RPMI8226 (cell line): ENCODE measurements around the gene SAMD1.
A peak's percentile ranks its signal among the peaks of the same experiment; 100 is the strongest.
"Not testable (repeated sequence)": the region's sequence is repeated elsewhere in the genome, so short reads cannot be mapped to it uniquely, and the experiment has no call there.

Experiments
- DNase-seq: peaks from one replicate; pipeline ENCODE4 v3.0.0-alpha.2; 2015

The SAMD1 gene

DNA sequence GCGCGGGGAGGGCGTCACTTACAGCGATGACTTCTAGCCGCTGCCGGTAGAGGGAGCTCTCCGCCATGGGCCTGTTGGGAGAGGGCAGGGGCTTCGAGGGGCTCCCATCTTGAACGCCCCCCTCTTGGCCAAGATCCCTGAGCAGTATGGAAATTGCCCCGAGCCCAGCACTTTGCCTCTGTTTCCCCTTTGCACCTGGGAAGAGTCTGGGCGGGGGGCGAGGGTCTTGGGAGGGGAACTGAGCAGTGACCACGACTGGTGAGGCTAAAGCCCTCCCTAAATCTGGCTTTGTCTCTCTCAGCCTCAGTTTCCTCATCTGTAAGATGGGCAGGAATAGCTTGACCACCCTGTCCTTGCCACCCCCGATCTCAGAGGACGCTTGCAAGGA, 31.5 kb downstream of the SAMD1 start:
- DNase-seq: peak; percentile 53

DNA sequence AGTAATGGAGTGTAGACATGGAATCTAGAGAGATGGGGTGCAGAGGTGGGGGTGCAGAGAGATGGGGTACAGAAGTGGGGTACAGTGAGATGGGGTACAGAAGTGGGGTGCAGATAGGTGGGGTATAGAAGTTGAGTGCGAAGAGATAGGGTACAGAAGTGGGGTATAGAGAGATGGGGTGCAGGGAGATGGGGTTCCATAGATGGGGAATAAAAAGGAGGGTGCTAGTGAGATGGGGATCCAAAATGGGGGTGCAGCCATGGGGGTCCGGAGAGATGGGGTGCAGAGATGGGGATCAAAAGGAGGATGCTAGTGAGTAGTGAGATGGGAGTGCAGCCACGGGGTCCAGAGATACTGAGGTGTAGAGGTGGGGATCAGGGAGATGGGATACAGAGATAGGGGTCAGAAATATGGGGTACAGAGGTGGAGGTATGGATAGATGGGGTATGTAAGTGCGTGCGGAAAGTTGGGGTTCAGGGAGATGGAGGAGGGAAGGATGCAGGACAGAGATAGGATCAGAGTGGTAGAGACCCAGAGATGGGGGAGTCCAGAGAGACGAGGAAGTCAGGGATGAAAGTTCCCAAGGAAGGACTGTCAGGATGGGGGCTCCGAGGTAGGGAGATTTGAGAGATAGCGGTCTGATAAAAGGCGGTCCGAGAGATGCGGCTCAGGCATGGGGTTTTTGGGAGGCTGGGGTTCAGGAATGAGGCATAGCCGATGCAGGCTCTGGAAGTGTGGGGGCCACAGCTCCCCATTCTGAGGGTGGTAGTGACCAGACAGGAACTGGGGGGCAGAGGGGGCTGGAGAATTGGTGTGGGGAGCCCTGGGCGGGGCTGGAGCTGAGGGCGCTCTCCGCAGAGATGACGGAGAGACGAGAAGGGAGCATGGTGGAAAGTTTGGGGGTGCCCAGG, 32.1 kb downstream of the SAMD1 start:
- DNase-seq: no peak

DNA sequence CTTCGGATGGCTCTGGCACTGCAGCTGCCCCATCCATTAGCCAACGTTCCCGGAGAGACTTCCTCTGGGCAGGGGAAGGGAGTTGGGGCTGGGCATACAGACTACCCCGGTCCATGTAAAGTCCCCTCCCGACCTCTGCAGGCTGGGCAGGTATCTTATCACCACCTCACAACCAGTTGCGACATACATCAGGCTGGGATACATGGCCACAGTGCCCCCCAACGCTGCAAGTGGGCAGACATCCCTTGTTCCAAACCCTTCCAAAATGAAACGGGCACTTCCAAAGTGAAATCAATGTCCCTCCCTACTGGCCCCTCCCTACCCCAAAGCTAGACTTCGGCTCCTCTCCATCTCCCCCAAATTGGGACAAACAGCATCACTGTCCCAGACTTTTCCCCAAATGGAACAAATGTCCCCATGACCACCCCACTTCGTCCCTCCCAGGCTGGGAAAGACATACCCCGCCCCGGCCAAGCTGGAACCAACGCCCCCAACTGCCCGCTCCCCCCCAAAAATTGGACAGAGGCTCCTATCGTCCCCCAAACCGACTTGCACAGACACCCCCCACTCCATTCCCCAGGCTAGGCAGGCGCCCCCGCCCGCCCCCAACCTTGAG, 33.7 kb downstream of the SAMD1 start:
- DNase-seq: no peak

DNA sequence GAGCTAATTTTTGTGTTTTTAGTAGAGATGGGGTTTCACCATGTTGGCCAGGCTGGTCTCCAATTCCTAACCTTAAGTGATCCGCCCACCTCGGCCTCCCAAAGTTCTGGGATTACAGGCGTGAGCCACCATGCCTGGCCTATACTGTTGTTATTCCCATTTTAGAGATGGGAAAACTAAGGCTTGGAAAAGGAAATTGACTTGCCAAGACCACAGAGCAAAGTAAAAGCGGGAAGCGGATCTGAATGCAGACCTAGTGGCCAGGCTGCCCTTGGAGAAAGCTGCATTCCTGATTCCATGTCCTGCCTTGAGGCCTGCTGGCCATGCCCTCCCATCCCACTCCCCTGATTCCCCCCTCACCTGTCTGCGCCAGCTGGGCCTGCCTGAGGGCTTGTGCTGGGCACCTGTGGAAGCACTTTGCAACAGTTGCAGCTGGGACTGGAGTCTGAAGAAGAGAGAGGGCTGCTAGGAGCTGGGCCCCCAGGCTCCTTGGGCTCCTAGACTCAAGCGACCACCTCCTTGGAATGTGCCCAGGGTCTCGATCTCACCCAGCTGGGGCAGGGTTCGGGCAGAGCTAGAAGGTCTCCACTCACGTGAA, 34.4 kb downstream of the SAMD1 start:
- no peak for DNase-seq

DNA sequence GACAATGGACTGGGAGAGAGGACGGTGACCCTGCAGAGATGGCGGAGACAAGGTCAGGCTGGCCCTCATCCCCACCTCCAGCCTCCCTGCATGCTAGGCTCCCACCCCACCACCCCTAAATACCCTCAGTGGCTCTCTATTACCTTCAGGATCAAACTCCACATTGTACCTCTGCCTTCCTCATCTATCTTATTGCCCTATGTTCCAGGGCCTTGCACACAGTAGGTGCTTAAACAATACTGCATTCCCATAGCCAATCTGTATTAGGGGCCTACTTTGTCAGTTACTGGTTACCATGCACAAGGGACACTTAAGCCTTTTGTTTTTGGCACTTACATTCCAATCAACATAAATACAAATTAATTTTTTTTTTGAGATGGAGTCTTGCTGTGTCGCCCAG, 35.2 kb downstream of the SAMD1 start:
- DNase-seq: no peak

DNA sequence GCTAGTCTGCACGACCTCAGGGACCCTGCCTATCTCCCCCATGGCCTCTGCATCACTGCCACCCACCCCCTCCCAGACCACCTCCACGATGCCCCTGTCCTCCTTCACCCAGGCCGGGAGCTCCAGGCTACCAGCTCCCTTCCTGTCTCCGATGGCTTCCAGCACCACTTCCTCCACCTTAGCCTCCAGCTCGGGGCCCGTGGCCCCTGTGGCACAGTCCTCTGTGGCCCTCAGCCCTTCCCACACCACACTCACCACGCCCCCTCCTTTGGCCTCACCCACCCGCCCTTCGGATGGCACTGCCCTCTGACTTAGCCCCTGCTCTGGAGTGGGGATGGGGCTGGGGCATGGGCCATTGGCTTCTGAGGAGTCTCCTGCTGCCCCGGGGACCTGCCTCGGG, 35.8 kb downstream of the SAMD1 start:
- DNase-seq: no peak

DNA sequence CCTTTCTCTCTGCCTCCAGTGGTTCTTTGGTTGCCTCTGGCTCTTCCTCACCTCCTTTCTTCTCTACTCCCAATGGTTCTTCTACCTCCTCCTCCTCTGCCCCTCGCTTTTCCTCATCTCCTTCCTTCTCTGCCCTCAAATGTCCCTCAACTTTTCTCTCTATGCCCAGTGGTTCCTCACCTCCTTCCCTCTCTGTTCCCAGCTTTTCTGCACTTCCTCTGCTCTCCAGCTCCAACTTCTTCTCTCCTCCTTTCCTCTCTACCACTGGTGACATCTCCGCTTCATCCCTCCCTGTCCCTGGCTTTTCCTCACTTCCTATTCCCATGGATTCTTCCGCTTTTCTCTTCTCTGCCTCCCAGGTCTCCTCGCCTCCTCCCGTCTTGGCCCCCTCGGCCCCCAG, 36.5 kb downstream of the SAMD1 start:
- no peak for DNase-seq

DNA sequence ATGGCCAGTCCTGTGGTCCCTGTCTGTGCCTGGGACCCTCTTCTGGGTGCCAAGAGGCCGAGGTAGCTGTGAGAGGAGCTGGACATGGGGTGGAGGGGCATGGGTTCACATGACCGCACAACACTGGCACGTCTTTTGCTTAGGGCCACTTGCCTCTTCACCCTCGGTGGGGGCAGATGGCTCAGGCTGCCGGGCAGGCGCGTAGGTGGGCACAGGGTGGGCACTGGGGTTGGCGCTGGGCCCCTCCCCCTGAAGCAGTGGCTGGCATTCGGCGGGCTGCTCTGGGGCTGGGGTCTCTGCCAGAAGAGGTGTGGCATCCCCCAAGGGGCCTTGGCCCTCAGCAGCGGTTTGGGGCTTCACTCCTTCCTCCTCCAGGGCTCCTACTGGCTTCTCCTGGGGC, 37.1 kb downstream of the SAMD1 start:
- DNase-seq: no peak

DNA sequence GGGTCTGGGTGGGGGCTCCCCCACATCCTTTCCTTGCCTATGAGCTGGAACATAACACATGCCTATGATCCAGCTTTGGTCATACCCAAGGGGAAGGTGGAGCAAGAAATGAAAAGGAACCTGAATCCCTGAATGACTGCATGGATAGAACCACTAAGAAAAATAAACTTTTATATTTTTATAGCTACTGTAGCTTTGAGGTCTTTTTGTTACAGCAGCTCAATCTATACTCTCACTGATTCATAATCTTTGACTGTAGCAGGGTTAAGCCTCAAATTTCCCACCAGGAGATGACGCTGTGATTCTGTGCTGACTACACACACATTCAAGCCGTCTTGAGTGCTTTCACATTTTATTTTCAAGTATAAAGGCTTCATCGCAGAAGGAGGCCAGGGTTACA, 37.5 kb downstream of the SAMD1 start:
- no peak for DNase-seq

DNA sequence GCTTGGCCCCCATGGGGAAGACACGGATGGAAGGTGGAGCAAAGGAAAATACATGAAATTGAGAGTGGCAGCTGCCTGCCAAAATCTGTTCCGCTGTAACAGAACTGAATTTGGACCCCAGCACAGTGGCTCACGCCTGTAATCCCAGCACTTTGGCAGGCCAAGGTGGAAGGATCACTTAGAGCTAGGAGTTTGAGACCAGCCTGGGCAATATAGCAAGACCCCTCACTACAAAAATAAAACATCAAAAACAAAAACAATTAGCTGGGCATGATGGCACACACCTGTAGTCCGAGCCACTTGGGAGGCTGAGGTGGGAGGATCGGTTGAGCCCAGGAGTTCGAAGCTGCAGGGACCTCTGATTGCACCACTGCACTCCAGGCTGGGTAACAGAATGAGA, 38.1 kb downstream of the SAMD1 start:
- no peak for DNase-seq

- no peak for DNase-seq
Measured at GRCh38 chr19:14051980-14052379, 38.6 kb downstream of the SAMD1 start.

DNA sequence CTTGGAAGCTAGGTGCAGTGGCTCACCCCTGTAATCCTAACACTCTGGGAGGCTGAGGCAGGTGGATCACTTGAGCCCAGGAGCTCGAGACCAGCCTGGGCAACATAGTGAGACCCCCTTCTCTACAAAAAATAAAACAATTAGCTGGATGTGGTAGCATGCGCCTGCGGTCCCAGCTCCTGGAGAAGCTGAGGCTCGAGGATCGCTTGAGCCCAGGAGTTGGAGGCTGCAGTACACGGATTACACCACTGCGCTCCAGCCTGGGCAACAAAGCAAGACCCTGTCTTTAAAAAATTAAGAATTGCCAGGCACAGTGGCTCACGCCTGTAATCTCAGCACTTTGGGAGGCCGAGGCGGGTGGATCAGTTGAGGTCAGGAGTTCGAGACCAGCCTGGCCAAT, 39.6 kb downstream of the SAMD1 start:
- not testable (repeated sequence) for DNase-seq

GRCh38 chr19:14050512-14050911, 40.0 kb downstream of the SAMD1 start:
- no peak for DNase-seq

DNA sequence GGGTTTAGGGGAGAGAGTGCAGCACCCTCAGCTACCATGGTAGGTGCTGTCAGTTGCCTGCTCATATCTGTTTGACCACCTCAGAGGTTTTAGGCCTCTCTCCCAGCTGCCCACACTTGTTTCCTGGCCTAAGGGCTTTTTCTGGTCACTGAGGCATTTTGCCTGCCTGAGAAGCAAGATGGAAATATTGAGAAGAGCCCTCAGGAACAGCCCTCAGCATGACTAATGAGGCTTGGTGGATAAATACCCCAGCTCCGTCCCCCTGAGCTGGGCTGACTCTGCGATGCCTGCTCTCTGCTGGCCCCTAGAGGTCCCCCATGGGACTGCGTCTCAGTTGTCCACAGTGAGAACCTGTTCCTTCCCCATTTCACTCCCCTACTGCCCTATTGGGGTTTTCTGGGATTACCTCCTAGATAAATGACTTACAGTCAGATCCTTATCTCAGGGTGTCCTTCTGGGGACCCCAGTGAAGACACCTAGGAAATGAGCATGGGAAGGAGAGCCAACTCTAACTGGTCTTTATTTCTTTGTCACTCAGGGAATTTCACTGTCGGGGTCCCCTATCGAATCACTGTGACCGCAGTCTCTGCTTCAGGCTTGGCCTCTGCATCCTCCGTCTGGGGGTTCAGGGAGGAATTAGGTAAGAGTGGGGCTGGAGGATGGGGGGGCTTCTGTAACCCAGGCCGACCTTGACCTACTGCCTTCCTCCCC, 42.0 kb downstream of the SAMD1 start:
- DNase-seq: peak; percentile 73

DNA sequence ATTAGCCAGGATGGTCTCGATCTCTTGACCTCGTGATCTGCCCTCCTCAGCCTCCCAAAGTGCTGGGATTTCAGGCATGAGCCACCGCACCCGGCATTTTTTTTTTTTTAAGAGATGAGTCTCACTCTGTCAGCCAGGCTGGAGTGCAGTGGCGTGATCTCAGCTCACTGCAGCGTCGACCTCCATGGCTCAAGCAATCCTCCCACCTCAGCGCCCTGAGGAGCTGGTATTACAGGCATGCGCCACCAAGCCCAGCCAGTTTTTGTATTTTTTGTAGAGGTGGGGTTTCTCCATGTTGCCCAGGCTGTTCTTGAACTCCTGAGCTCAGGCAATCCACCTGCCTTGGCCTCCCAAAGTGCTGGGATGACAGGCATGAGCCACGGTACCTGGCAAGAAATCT, 42.7 kb downstream of the SAMD1 start:
- DNase-seq: not testable (repeated sequence)

- DNase-seq: peak; percentile 57
Measured at GRCh38 chr19:14042659-14043608, 47.6 kb downstream of the SAMD1 start.

DNA sequence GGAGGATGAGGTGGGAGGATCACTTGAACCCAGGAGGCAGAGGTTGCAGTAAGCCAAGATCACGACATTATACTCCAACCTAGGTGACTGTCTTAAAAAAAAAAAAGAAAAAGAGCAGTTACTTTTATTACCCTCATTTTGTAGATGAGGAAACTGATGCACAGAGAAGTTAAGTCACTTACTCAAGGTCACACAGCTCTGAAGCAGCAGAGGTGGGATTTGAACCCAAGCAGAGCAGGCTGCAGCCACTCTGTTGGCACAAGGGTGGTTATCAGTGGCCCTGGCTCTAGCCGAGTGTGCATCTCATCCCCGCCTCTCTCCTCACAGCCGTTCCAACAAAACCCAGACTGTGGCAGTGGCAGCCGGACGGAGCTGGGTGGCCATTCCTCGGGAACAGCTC, 51.4 kb downstream of the SAMD1 start:
- no peak for DNase-seq
